Subcutaneous abdominal adipose tissue (tissue), 5 donors: Measurements from ENCODE around the gene POP4.
A peak's percentile ranks its signal among the peaks of the same experiment; 100 is the strongest.

Experiments used
- H3K27ac ChIP-seq: one replicate; pipeline ENCODE4 v1.7.0; 2013; ENCODE audit warnings: low read depth, mild to moderate bottlenecking, inconsistent platforms, low read length, moderate library complexity
- H3K27me3 ChIP-seq, 5 donors: one replicate each; pipeline ENCODE4 v1.7.0; 2013; ENCODE audit warnings: low read length in 5 of 5, inconsistent platforms in 1 of 5; ENCODE audit not compliant: control insufficient read depth in 5 of 5, insufficient read depth in 4 of 5
- H3K36me3 ChIP-seq, 5 donors: one replicate each; pipeline ENCODE4 v1.7.0; 2013; ENCODE audit warnings: low read length in 5 of 5; ENCODE audit not compliant: control insufficient read depth in 5 of 5, insufficient read depth in 5 of 5
- H3K4me1 ChIP-seq, 5 donors: one replicate each; pipeline ENCODE4 v1.7.0; 2013; ENCODE audit warnings: low read length in 5 of 5, mild to moderate bottlenecking in 3 of 5, moderate library complexity in 1 of 5; ENCODE audit not compliant: control insufficient read depth in 5 of 5, insufficient read depth in 5 of 5
- H3K4me3 ChIP-seq, 5 donors: one replicate each; pipeline ENCODE4 v1.7.0; 2013; ENCODE audit warnings: low read length in 5 of 5, low read depth in 1 of 5
- H3K9ac ChIP-seq, 5 donors: one replicate each; pipeline ENCODE4 v1.7.0; 2013; ENCODE audit warnings: low read length in 5 of 5, mild to moderate bottlenecking in 4 of 5, moderate library complexity in 3 of 5
- H3K9me3 ChIP-seq, 5 donors: one replicate each; pipeline ENCODE4 v1.7.0; 2013; ENCODE audit warnings: low read length in 5 of 5; ENCODE audit not compliant: control insufficient read depth in 5 of 5
- donor health status: healthy.
- donor health status: healthy.
- donor health status: healthy.
- donor health status: healthy.
- donor health status: healthy.

The POP4 gene

DNA sequence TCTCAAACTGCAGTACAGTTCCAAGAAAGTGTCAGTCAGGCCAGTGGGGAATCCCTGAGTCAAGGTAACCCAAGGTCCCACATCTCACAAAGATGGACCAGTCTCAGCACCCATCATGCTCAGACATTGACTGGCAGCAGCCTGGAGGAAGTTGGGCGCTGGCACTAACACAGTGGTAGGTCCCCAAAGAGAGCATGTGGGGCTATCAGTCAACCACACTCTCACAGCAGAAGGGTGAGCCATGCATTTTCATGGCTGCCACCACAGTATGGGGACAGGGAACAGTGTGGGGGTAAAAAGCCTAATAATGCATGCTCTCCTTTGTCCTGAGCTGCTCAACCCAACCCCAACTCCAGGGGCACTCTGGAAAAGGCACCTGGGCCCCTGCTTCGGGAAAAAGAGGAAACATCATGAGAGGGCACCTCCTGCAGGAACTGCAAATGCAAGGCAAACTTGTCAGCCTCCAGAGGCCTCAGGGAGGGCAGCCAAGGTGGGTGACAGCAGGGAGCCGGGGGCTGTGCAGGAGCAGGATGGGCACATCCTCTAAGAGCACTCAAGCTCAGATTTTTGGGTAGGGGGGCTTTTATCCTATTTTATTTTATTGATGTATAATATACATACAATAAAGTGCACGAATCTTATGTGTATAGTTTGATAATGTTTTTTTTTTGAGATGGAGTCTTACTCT is 49.7 kb downstream of the POP4 start:
- H3K36me3 ChIP-seq: no peaks in the 10 kb centered on the region
- H3K4me1 ChIP-seq: no peaks in the 10 kb centered on the region
- no peak overlapping the region for H3K9ac ChIP-seq
- peaks cover 0 to 4% (median 2%) of the 10 kb centered on the region in 5 donors for H3K9me3 ChIP-seq
- no peak overlapping the region for H3K27ac ChIP-seq
- no peak overlapping the region for H3K4me3 ChIP-seq
- H3K27me3 ChIP-seq: peaks cover 0 to 4% (median 0%) of the 10 kb centered on the region in 5 donors

- Histone ChIP-seq H3K9me3 (peaks cover 0 to 4% (median 2%) of the 10 kb centered on the region in 5 donors), H3K4me1 (peaks cover 0 to 15% (median 12%) of the 10 kb centered on the region in 5 donors), H3K9ac (no peak overlapping the region), H3K27ac (no peak overlapping the region), H3K36me3 (no peaks in the 10 kb centered on the region), H3K4me3 (no peak overlapping the region), H3K27me3 (peaks cover 0 to 4% (median 0%) of the 10 kb centered on the region in 5 donors)
These were observed 52.3 kb downstream of the POP4 start for GRCh38 chr19:29658221-29658991.

DNA sequence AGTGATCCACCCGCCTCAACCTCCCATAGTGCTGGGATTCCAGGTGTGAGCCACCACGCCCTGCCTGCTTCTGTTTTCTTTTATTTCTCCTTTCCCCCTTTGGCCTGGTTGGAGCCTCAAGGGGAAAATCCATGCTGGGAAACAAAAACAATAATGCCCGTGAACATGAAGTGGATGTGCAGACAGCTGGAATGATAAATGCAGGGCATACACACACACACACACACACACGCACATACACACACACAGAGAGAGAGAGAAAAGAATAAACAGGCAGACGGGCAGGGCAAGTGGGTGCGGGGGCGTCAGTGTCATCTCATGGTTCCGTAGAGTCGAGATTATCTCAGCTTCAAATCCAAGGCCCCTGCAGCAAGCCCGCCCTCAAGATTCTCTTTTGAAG is 54.8 kb downstream of the POP4 start:
- peaks cover 0 to 29% (median 24%) of the 10 kb centered on the region in 5 donors for H3K4me1 ChIP-seq
- peaks cover 0 to under 1% (median 0%) of the 10 kb centered on the region in 5 donors for H3K27me3 ChIP-seq
- no peak overlapping the region for H3K9ac ChIP-seq
- no peak overlapping the region for H3K4me3 ChIP-seq
- no peaks in the 10 kb centered on the region for H3K36me3 ChIP-seq
- H3K27ac ChIP-seq: peak overlapping the region; percentile 78
- no peaks in the 10 kb centered on the region for H3K9me3 ChIP-seq

DNA sequence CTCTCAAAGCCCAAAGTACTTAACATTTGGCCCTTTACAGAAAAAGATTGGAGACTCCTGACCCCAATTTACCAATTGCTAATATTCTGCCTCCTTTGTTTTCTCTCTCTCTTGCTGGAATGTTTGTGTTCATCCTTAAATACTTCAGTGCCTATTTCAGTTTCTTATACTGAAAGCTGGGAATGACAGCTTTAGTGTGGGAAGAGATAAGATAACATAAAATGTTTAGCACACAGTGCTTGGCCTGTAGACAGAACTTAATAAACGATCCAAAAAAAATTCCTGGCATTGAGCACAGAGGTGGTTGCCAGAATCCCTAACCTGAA is 56.2 kb downstream of the POP4 start:
- Histone ChIP-seq H3K9ac (peak overlapping the region in 1 of 5 donors; percentile 23), H3K27me3 (no peaks in the 10 kb centered on the region), H3K9me3 (no peaks in the 10 kb centered on the region), H3K27ac (peak overlapping the region; percentile 78), H3K36me3 (no peaks in the 10 kb centered on the region), H3K4me3 (no peak overlapping the region), H3K4me1 (peaks cover 0 to 43% (median 38%) of the 10 kb centered on the region in 5 donors)

GRCh38 chr19:29662604-29663404 is 56.7 kb downstream of the POP4 start:
- Histone ChIP-seq H3K4me1 (peaks cover 0 to 49% (median 43%) of the 10 kb centered on the region in 5 donors), H3K36me3 (no peaks in the 10 kb centered on the region), H3K27ac (peak overlapping the region; percentile 78), H3K27me3 (no peaks in the 10 kb centered on the region), H3K9ac (peak overlapping the region in 3 of 5 donors; percentile 6 to 37 (median 31)), H3K4me3 (no peak overlapping the region), H3K9me3 (no peaks in the 10 kb centered on the region)

GRCh38 chr19:29663861-29664752 is 58.0 kb downstream of the POP4 start:
- no peaks in the 10 kb centered on the region for H3K9me3 ChIP-seq
- H3K9ac ChIP-seq: peak overlapping the region in 1 of 5 donors; percentile 12
- H3K4me3 ChIP-seq: peak overlapping the region in 2 of 5 donors; percentile 60 to 87
- peak overlapping the region; percentile 23 for H3K27ac ChIP-seq
- H3K36me3 ChIP-seq: peaks cover 0 to 3% (median 3%) of the 10 kb centered on the region in 5 donors
- H3K27me3 ChIP-seq: no peaks in the 10 kb centered on the region
- peaks cover 0 to 61% (median 56%) of the 10 kb centered on the region in 5 donors for H3K4me1 ChIP-seq

GRCh38 chr19:29664753-29665214 is 58.7 kb downstream of the POP4 start:
- Histone ChIP-seq H3K27ac (peak overlapping the region; percentile 90), H3K27me3 (no peaks in the 10 kb centered on the region), H3K36me3 (peaks cover 0 to 5% (median 3%) of the 10 kb centered on the region in 5 donors), H3K4me1 (peaks cover 0 to 67% (median 63%) of the 10 kb centered on the region in 5 donors), H3K4me3 (peak overlapping the region in 4 of 5 donors; percentile 55 to 87 (median 72)), H3K9ac (peak overlapping the region in 4 of 5 donors; percentile 37 to 69 (median 56)), H3K9me3 (no peaks in the 10 kb centered on the region)

GRCh38 chr19:29665215-29665825 is 59.2 kb downstream of the POP4 start, which contains the start of gene PLEKHF1:
Gene PLEKHF1, plus strand, starts transcription at chr19:29665461. Its CDS starts 8,379 bp downstream, at chr19:29673840.
- peak within 1 kb of the TSS; percentile 28 to 87 (median 79) for H3K9ac ChIP-seq
- peaks cover 0 to 67% (median 64%) of the 10 kb centered on the region in 5 donors for H3K4me1 ChIP-seq
- H3K36me3 ChIP-seq: peaks cover 0 to 5% (median 3%) of the 10 kb centered on the region in 5 donors
- H3K27ac ChIP-seq: peak within 1 kb of the TSS; percentile 90
- H3K27me3 ChIP-seq: no peaks in the 10 kb centered on the region
- no peaks in the 10 kb centered on the region for H3K9me3 ChIP-seq
- peak within 1 kb of the TSS; percentile 77 to 94 (median 86) for H3K4me3 ChIP-seq
